ENCODE data around the gene PCED1A.
A peak's percentile ranks its signal among the peaks of the same experiment; 100 is the strongest.

The PCED1A gene

DNA sequence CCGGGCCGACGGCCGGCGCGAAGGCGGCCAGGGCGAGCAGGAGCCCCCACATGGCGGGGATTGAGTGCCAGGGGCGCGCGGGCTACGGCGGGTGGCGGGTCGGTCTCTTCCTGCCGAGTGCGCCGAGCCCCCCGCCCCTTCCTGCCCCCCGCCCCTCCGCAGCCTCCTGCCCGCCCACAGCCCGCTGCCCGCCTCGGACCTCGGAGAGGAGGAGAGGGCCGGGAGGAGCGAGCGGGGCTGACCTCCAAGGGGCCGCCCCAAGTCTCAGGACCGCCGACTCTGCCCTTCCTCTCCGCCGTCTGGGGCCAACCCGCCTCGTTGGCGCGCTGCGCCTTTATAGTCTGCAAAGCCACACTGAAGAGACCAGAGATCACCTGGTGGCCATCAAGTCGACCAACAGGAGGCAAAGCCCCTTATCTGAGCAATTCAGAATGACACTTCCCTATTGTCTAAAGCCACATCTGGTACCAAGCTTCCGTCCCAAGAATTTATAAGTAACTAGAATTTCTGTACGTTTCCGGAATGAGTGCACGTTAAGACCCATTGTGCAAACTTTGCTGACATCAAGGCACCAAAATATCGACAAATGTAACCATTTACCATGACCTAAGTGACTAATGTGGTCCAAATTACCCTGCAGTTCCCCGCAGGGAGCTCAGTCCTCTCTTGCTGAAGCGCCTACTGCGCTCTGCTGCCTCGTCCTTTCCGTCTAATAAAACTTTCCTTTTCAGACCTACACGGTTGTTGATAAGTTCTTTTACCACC lies 39.8 kb downstream of the PCED1A start, which contains the start of gene CPXM1:
TSS of gene CPXM1 (minus strand) at position 107 of the 765 bp plus-strand sequence. CDS start at position 52, 55 bp downstream.
- peak; percentile 32 for DNase-seq

DNA sequence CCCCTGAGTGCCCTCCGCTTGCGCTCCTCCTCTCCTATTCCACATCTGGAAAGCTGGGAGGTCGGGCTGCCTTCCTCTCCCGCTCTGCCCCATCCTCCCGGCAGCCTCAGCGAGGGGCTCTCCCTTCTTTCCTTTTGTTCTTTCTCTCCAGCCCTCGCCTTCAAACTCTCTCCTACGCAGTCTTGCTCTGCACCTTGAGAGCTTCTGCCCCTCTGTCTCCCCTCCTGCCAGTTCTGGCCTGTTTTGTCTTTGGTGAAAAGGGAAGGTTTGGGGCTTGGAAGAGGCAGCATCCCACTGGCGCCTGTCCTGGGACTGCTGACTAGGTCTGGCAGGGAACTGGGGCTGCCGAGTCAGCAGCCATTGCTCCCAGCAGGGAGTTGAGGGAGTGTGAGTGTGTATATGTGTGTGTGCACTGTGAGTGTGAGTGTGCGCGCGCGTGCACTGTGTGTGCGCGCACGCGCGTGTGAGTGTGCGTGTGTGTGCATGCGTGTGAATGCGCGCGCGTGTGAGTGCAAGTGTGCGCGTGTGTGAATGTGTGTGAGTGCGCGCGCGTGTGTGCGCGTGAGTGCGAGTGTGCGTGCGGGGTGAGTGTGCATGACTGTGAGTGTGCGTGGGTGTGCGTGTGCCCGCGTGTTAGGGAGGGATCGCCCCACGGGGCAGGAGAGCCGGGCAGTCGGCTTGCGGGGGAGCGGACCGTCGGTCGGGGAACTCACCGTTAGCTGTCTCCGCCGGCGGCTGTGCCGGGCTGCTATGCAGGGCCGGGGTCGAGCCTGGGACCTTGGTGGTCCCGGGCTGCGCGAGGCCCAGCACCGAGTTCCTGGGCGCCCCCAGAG lies 40.6 kb downstream of the PCED1A start:
- no peak for DNase-seq

DNA sequence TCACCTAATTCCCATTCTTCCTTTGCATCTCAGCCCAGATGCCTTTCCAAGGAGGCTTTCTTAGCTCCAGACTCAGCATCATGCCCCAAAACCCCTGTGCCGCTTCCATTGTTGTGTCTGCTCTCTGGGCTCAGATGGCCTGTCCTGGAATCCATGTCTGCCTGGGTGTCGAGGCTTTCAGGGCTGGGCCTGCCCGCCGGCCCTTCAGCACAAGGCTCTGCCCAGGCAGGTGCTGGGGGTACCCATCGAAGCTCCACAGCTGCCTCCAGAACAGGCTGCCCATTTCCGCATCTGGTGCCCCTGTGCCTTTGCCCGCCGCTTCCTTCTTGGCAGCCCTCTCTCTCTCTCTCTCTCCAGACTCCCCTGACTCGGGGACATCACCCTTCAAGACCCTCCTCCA lies 41.2 kb downstream of the PCED1A start:
- no peak for DNase-seq

DNA sequence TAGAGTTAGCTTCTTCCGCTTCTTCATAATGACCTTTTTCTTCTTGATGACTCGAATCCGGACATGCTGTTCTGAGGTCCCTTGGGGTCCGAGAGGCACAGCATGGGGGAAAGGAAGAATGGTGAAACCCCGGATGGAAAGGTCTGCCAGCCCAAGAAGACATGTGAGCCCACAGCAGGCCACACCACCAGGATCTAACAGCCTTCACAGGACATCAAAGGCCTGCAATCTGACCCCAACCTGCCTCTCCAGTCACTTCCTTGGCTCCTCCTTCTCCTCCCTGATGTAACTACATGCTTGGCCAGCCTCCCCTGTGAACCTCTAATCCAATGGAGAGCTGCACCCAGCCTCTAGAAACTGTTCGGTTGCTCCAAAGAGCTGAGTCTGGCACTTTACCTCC lies 41.6 kb downstream of the PCED1A start:
- DNase-seq: no peak

DNA sequence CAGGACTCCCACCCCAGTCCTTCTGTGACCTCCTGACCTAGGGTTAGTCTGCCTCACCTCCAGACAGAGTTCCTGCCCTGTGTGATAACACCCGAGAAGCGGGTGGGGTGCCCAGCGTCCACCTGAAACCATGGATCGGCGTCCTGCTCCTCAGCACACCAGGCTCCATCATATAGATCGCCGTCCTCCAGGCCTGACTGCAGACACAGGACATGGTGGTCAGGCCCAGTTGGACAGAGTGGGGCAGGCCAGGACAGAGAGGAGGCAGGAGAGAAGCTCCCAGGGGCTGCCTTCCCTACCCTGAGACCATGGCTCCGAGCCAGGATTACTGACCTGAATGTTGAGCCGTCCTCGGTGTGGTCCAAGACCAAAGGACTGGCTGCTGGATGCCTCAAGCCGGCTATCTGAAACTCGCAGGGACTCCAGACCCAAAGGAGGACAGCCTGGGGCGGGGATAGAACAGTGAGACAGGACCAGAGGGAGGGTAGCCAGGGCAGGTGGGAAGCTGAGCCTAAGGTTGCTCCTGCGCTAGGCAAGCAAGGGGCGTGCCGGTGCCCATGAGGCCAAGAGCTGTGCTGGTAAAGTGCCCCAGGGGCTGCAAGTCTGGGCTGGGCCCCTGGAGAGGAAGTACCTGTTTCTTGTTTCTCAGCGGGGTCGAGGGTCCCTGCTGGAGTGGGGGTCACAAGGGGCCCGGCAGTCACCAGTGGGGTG lies 42.2 kb downstream of the PCED1A start:
- no peak for DNase-seq

DNA sequence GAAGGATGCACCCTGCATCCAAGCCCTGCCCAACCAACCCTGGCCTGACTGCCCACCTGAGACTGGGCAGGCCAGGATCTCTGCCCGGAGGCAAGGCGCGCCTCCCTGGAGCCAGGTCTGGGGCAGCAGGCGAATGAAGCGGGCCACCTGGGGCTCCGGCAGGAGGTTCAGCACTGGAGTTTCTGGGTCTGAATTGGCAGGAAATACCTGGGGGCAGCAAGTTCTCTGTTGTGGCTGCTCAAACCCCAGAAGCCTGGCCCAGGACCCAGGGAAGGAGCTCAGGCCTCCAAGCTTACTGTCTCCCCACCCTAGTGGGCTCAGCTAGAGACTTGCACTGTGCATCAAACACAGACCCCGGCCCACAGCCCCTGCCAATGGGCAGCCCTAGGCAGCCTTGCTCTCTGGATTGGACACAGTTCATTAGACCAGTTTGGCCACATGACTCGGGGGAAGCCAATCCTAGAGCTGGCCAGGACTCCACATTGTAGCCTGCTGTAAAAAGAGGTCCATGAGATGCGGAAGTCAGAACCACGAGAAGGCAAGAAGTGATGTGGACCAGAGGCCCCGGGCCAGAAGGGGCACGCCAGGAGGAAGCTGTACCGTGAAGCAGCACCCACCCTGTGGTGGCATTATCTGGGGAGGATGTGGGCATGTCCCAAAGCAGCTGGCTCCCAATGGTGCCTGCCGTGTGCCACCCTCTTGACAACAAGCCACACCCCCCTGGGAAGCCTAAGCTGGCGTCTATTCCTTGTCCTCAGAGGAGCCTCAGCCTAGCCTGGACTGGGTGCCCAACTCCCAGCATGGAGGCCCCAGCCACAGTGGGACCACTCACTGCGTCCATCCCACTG lies 43.1 kb downstream of the PCED1A start:
- DNase-seq: no peak

DNA sequence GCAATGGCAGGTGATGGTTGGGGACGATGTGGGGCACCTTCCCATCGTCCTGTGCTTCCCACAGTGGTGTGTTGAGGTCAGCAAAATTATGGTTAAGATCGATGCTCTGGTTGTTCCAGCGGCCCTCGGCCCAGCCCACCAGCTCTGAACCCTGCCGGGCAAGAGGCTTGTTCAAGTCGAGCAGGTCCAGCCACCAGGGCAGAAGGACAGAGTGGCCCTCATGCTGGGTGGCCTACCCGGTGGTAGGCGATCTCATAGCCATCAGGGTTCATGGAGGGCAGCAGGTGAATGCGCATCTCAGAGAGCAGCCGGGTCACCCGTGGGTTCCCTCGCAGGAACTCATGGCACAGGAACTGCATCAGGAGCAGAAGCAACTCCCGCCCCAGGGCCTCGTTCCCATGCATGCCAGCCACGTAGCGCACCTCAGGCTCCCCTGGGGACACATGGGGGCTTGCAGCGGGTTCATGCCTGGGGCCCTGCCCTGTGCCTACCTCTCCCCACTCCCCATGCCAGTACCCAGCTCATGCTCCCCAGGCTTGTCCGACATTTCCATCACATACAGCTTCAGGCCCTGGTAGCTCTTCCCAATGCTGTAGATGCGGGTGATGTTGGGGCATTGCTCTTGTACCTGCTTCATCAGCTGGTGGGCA lies 44.3 kb downstream of the PCED1A start:
- DNase-seq: no peak

DNA sequence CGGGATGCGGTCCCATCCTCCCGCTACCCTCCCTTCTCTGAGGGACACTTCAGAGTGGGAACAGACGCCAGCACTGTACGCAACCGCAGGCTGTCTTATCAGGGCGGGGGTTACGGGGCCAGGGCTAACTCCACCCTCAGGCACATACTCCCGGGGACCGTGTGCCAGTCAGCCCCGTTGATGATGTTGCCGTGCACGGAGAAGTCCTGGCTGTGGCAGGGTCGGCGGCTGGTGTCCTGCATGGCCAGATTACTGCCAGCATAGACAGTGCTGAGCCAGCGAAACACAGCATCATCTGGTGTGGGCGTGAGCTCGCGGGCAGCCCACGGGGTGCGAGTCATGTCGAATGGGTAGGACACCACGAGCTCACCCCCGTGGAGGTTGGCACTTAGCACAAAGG lies 45.0 kb downstream of the PCED1A start:
- DNase-seq: no peak

DNA sequence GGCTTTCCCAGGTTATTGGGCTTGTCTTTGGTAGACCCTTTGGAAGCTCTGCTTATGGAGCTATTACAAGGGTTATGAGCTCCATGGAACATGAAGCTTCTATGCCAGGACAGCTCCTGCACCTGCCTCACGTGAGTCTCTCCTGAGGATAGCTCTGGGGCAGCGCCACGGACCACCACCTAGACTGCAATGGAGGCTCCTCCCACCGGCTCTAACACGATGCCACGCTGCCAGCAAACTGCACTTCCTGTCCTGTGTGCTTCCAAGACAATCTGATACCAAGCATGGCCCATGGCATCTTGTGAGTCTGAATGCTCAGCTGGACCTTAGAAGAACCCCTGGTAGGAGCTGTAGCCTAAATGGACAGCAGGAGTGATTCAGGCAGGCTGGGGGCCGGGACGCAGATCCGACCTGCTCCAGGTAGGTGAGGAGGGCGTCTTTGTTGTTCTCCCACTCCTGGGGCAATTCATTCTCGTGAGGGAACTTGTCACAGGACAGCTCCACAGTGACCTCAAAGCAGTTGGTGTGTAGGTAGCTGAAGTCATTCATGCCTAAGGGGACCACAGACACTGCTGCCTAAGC lies 45.5 kb downstream of the PCED1A start:
- no peak for DNase-seq

DNA sequence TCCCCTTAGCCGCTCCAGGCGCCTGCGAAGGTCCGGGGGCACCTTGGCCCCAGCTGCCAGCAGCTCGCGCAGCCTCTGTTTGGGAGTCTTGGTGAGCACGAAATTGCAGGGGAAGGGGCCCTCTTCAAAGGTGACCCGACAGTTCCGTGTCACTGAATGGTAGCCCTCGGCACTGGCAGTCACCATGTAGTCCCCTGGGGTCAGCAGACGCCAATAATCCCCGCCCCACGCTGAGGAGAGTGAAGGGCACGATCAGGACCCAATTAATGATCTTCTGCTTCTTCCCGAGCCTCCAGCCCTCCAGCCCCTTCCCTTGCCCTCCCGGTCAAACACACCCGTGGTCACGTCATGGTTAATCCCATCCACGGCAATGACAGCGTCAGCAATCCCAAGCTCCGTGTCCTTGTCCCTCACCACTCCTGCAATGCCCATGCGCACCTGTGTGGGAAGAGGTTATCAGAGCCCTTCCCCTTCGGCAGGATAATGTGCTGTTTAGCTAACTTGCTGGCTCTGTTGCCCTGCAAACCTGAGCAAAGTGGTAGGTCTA lies 46.2 kb downstream of the PCED1A start:
- DNase-seq: no peak

DNA sequence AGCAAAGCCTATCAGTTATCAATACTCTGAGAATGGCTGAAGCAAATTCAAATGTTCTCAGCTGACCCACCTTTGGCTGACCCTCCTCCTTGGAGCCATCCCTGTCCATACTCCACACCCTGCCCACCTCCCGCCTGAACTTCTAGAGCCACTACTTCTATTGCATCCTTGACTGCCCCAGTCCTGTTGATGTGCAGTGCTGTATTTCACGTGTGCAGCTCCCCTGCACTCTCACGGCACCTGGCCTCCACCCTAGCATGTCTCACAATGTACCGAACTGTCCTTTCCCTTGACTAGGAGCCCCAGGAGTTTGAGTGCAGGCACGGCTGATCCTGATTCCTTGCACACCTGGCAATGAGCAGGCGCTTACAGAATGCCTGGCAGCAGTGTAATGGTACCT lies 47.0 kb downstream of the PCED1A start:
- no peak for DNase-seq

All from activated T-cell treated with anti-CD3 and anti-CD28 coated beads, Interleukin-2, amount 50 U/mL, for 1 hour (primary cell).